Small intestine (tissue), 7 donors: ENCODE results near the gene LRFN2. TPM values are rescaled to one million over a fixed set of nuclear protein-coding genes. Genes with fewer than 3 reads are reported as not detected.

Experiments used
- DNase-seq, 2 donors: peaks; one replicate each; pipeline versions ENCODE4 v3.0.0 to v3.0.0-alpha.2; 2013
- FAIRE-seq: peaks from 2 replicates; lab custom pipeline; 2012; peaks lifted over from hg19 to GRCh38; lab: Jason Lieb, UNC
- H3K27ac ChIP-seq, 3 donors: one replicate each; pipeline ENCODE4 v1.5.1; 2013; ENCODE audit warnings: low read length in 2 of 3, mild to moderate bottlenecking in 2 of 3, control low read depth in 1 of 3, inconsistent platforms in 1 of 3, low read depth in 1 of 3, moderate library complexity in 1 of 3
- H3K27me3 ChIP-seq, 3 donors: one replicate each; pipeline ENCODE4 v1.6.1; 2013; ENCODE audit warnings: low read length in 3 of 3, inconsistent platforms in 1 of 3; ENCODE audit not compliant: control insufficient read depth in 3 of 3, insufficient read depth in 3 of 3
- H3K36me3 ChIP-seq, 3 donors: one replicate each; pipeline ENCODE4 v1.6.1; 2013; ENCODE audit warnings: low read length in 3 of 3, inconsistent platforms in 1 of 3, low read depth in 1 of 3, mild to moderate bottlenecking in 1 of 3, moderate library complexity in 1 of 3; ENCODE audit not compliant: control insufficient read depth in 3 of 3, insufficient read depth in 2 of 3
- H3K4me1 ChIP-seq, 3 donors: one replicate each; pipeline ENCODE4 v1.6.1; 2013; ENCODE audit warnings: low read length in 2 of 3, inconsistent platforms in 1 of 3, low read depth in 1 of 3, mild to moderate bottlenecking in 1 of 3, moderate library complexity in 1 of 3; ENCODE audit not compliant: control insufficient read depth in 3 of 3, insufficient read depth in 2 of 3
- H3K4me3 ChIP-seq, 3 donors: one replicate each; pipeline ENCODE4 v1.5.1; 2013; ENCODE audit warnings: low read length in 3 of 3, control low read depth in 1 of 3, inconsistent platforms in 1 of 3, low read depth in 1 of 3, mild to moderate bottlenecking in 1 of 3, moderate library complexity in 1 of 3
- H3K9me3 ChIP-seq, 2 donors: one replicate each; pipeline ENCODE4 v1.6.1; 2013; ENCODE audit warnings: low read depth in 1 of 2, low read length in 1 of 2; ENCODE audit not compliant: control insufficient read depth in 2 of 2, insufficient read depth in 1 of 2
- WGBS, 3 donors: extraction: QIAGEN DNeasy Blood & Tissue Kit; methylation state at CpG; one replicate each; pipeline ENCODE4 v1.1.7; 2013; 5-methylcytosine and 5-hydroxymethylcytosine counted together
- polyA plus RNA-seq, 4 donors: library from polyadenylated mRNA; stranded (reverse) in 3 of 4; unstranded in 1 of 4; fragments of 200-250 nt in 3 of 4; fragments of 120-200 nt in 1 of 4; gene quantifications; one replicate each; pipeline versions ENCODE4 v1.2.1 to v1.2.3, GENCODE V29; 2013
- donor health status: healthy with polysubstance abuse.
- donor health status: control.
- donor health status: control.
- donor health status: Bipolar disorder and iron deficiency.
- donor health status: healthy.

The LRFN2 gene
- polyA plus RNA-seq, 4 donors = 0.22 to 0.40 TPM; not detected in 2

GRCh38 chr6:40568062-40568708, 19.0 kb downstream of the LRFN2 start:
- no peaks in the 10 kb centered on the region for H3K36me3 ChIP-seq
- H3K4me1 ChIP-seq = no peaks in the 10 kb centered on the region
- H3K27me3 ChIP-seq = peaks cover 0 to 3% (median 0%) of the 10 kb centered on the region in 3 donors
- DNase-seq (no peak), FAIRE-seq (no peak)
- no peak overlapping the region for H3K4me3 ChIP-seq
- H3K27ac ChIP-seq = no peak overlapping the region
- H3K9me3 ChIP-seq = no peaks in the 10 kb centered on the region
- 62 to 72% (median 72%) methylated on average over 6 of the region's 6 CpGs for WGBS, 3 donors

GRCh38 chr6:40563111-40563510, 24.1 kb downstream of the LRFN2 start:
- Histone ChIP-seq H3K9me3 (no peaks in the 10 kb centered on the region), H3K4me3 (no peak overlapping the region), H3K27ac (no peak overlapping the region), H3K36me3 (no peaks in the 10 kb centered on the region), H3K27me3 (peaks cover 0 to 5% (median 0%) of the 10 kb centered on the region in 3 donors), H3K4me1 (no peaks in the 10 kb centered on the region)
- no peak for FAIRE-seq
- DNase-seq = no peak
- WGBS, 3 donors = 68 to 71% (median 71%) methylated on average over 5 of the region's 5 CpGs

- no peaks in the 10 kb centered on the region for H3K36me3 ChIP-seq
- no peak overlapping the region for H3K27ac ChIP-seq
- no peak for DNase-seq
- peaks cover 0 to 3% (median 0%) of the 10 kb centered on the region in 3 donors for H3K27me3 ChIP-seq
- WGBS, 3 donors = 86 to 91% (median 89%) methylated on average over 4 of the region's 4 CpGs
- no peak overlapping the region for H3K4me3 ChIP-seq
- FAIRE-seq = no peak
- H3K9me3 ChIP-seq = no peaks in the 10 kb centered on the region
- H3K4me1 ChIP-seq = no peaks in the 10 kb centered on the region
Observed at GRCh38 chr6:40559056-40559455, 28.1 kb downstream of the LRFN2 start.

- no peak overlapping the region for H3K27ac ChIP-seq
- H3K4me3 ChIP-seq = no peak overlapping the region
- H3K9me3 ChIP-seq = no peaks in the 10 kb centered on the region
- 61 to 77% (median 69%) methylated on average over 3 of the region's 3 CpGs for WGBS, 3 donors
- DNase-seq = no peak
- FAIRE-seq = no peak
- peaks cover 0 to 3% (median 0%) of the 10 kb centered on the region in 3 donors for H3K27me3 ChIP-seq
- H3K36me3 ChIP-seq = no peaks in the 10 kb centered on the region
- no peaks in the 10 kb centered on the region for H3K4me1 ChIP-seq
Observed at GRCh38 chr6:40558102-40558501, 29.1 kb downstream of the LRFN2 start.

GRCh38 chr6:40556881-40557280, 30.3 kb downstream of the LRFN2 start:
- no peak for DNase-seq
- Histone ChIP-seq H3K4me1 (no peaks in the 10 kb centered on the region), H3K4me3 (no peak overlapping the region), H3K27ac (no peak overlapping the region), H3K9me3 (no peaks in the 10 kb centered on the region), H3K36me3 (no peaks in the 10 kb centered on the region), H3K27me3 (peaks cover 0 to 3% (median 0%) of the 10 kb centered on the region in 3 donors)
- WGBS, 3 donors = 79 to 84% (median 81%) methylated on average over 7 of the region's 7 CpGs
- FAIRE-seq = no peak

GRCh38 chr6:40556023-40556422, 31.1 kb downstream of the LRFN2 start:
- H3K4me1 ChIP-seq = no peaks in the 10 kb centered on the region
- H3K36me3 ChIP-seq = no peaks in the 10 kb centered on the region
- H3K9me3 ChIP-seq = no peaks in the 10 kb centered on the region
- FAIRE-seq (no peak), DNase-seq (no peak)
- WGBS, 3 donors = 39 to 82% (median 73%) methylated on average over 5 of the region's 5 CpGs
- no peak overlapping the region for H3K4me3 ChIP-seq
- peaks cover 0 to 3% (median 0%) of the 10 kb centered on the region in 3 donors for H3K27me3 ChIP-seq
- H3K27ac ChIP-seq = no peak overlapping the region

- no peak for FAIRE-seq
- 72 to 80% (median 75%) methylated on average over 8 of the region's 8 CpGs for WGBS, 3 donors
- peaks cover 0 to 3% (median 0%) of the 10 kb centered on the region in 3 donors for H3K27me3 ChIP-seq
Observed at GRCh38 chr6:40555092-40555491, 32.1 kb downstream of the LRFN2 start.

GRCh38 chr6:40552941-40553340, 34.2 kb downstream of the LRFN2 start:
- H3K9me3 ChIP-seq = no peaks in the 10 kb centered on the region
- no peaks in the 10 kb centered on the region for H3K36me3 ChIP-seq
- H3K27me3 ChIP-seq = no peaks in the 10 kb centered on the region
- FAIRE-seq (no peak), DNase-seq (peak in 1 of 2 donors; percentile 7)
- no peak overlapping the region for H3K27ac ChIP-seq
- no peaks in the 10 kb centered on the region for H3K4me1 ChIP-seq
- H3K4me3 ChIP-seq = no peak overlapping the region
- 33 to 64% (median 48%) methylated on average over 4 of the region's 4 CpGs for WGBS, 3 donors

More at GRCh38 chr6:40555092-40555491, 32.1 kb downstream of the LRFN2 start:
- Histone ChIP-seq H3K4me1 (no peaks in the 10 kb centered on the region), H3K9me3 (no peaks in the 10 kb centered on the region), H3K36me3 (no peaks in the 10 kb centered on the region), H3K4me3 (no peak overlapping the region), H3K27ac (no peak overlapping the region)
- no peak for DNase-seq
